HG02981 (cell line): ENCODE measurements around the gene CTSH.
"Not testable (repeated sequence)": the region's sequence is repeated elsewhere in the genome, so short reads cannot be mapped to it uniquely, and the experiment has no call there.

ENCODE experiments used
- ATAC-seq: cut with Tn5 transposase; IDR thresholded peaks from one replicate; pipeline ENCODE4 v1.9.1; 2021; ENCODE audit warnings: mild to moderate bottlenecking, moderate library complexity; ENCODE audit not compliant: unreplicated experiment

Gene CTSH

GRCh38 chr15:78944202-78944625 lies 632 bp downstream of the CTSH start:
- peak; percentile 18 for ATAC-seq

- no peak for ATAC-seq
These were observed 1.2 kb downstream of the CTSH start for GRCh38 chr15:78943692-78944091.

- no peak for ATAC-seq
These were observed 2.1 kb downstream of the CTSH start for GRCh38 chr15:78942741-78943140.

GRCh38 chr15:78938658-78939488 lies 6.0 kb downstream of the CTSH start:
- peak; percentile 51 for ATAC-seq

- no peak for ATAC-seq
These were observed 7.6 kb downstream of the CTSH start for GRCh38 chr15:78937132-78937739.

- no peak for ATAC-seq
These were observed 10.2 kb downstream of the CTSH start for GRCh38 chr15:78934655-78935023.

- no peak for ATAC-seq
These were observed 10.8 kb downstream of the CTSH start for GRCh38 chr15:78933823-78934654.

- ATAC-seq = no peak
These were observed 11.5 kb downstream of the CTSH start for GRCh38 chr15:78933187-78933822.

- ATAC-seq = no peak
These were observed 12.5 kb downstream of the CTSH start for GRCh38 chr15:78932258-78932808.

GRCh38 chr15:78931439-78932257 lies 13.2 kb downstream of the CTSH start:
- no peak for ATAC-seq

- no peak for ATAC-seq
These were observed 14.1 kb downstream of the CTSH start for GRCh38 chr15:78930577-78931388.

- ATAC-seq = no peak
These were observed 15.1 kb downstream of the CTSH start for GRCh38 chr15:78929536-78930264.

GRCh38 chr15:78928616-78929093 lies 16.2 kb downstream of the CTSH start:
- ATAC-seq = no peak

GRCh38 chr15:78928176-78928575 lies 16.7 kb downstream of the CTSH start:
- not testable (repeated sequence) for ATAC-seq

- no peak for ATAC-seq
These were observed 17.6 kb downstream of the CTSH start for GRCh38 chr15:78927077-78927790.

GRCh38 chr15:78925956-78926743 lies 18.7 kb downstream of the CTSH start:
- no peak for ATAC-seq

GRCh38 chr15:78925076-78925624 lies 19.7 kb downstream of the CTSH start:
- no peak for ATAC-seq
